ENCODE data around the gene SPRN. TPM values are rescaled to one million over a fixed set of nuclear protein-coding genes. Genes with fewer than 3 reads are reported as not detected.

The SPRN gene
- polyA plus RNA-seq, 1 experiment = 1.1 TPM

DNA sequence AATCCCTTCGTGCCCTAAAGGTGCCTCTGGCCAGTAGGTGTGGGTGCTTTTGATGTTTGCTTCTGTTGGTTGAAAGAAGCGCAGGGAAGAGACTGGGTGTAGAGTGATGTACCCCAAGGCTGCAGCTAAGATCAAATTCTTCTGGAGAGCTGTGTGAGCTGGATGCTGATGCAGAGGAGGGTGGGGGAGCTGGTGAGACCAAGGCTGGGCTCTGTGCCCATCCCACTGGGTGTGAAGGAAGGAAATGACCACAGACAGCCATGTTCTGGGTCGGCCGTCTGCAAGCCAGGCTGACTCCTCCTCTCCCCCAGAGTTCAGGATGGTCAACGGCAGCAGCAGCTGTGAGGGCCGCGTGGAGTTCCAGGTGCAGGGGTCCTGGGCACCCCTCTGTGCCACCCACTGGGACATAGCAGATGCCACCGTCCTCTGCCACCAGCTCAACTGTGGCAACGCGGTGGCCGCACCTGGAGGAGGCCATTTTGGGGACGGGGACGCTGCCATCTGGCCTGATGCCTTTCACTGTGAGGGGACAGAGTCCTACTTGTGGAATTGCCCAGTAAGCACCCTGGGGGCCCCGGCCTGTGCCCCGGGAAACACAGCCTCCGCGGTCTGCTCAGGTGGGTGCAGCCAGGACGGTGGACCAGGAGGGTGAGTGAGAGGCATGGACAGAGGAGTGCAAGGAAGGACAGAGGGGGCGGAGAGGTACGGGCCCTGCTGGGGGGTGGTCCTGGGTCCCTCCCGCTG, 34.5 kb upstream of the SPRN start:
- POLR2A ChIA-PET = interaction anchor here (0.5 kb wide), 1 partner anchor 57 kb away, joined by 4 read pairs; no protein-coding TSS in a partner anchor
- Histone ChIP-seq H3K9me3 (ENCODE audit: control insufficient read depth, insufficient read depth, low read length) (peaks cover 44% of the 10 kb centered on the region), H3K4me3 (ENCODE audit: low read depth, low read length) (no peak overlapping the region), H3K27ac (ENCODE audit: low read depth, low read length) (no peak overlapping the region), H3K27me3 (ENCODE audit: control insufficient read depth, insufficient read depth, low read length) (no peaks in the 10 kb centered on the region)
- CTCF ChIA-PET = no interaction called here
- no peak for TF ChIP-seq CTCF (IDR thresholded peaks at IDR 0.05; ENCODE audit: low read depth, low read length)
- DNase-seq (ENCODE audit: low read depth, low spot score) = no peak

DNA sequence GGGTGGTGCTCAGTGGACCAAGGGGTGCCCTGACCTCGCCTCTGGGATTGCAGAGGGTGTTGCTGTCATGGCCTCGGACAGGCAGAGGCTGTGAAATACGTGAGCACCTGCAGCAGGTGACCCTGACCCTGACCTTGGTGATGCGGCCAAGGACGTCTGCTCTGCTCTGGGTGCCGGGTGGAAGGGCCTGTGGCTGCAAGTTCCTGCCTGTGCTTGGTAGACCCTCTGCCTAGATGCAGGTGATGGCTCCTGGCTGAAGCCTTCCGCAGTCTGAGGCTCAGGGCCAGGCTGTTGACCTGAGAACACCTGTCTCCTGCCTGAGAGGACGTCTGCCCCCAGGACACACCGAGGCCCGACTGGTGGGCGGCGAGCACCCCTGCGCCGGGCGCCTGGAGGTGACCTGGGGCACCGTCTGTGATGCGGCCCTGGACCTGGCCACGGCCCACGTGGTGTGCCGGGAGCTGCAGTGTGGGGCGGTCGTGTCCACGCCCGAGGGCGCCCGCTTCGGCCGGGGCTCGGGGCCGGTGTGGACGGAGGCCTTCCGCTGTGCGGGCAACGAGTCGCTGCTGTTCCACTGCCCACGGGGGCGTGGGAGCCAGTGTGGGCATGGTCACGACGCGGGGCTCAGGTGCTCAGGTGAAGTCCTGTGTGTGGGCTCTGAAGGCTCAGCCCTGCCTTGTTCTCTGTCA, 33.7 kb upstream of the SPRN start:
- ChIA-PET CTCF (no interaction called here), POLR2A (no interaction called here)
- H3K4me3 ChIP-seq (ENCODE audit: low read depth, low read length) = no peak overlapping the region
- H3K27me3 ChIP-seq (ENCODE audit: control insufficient read depth, insufficient read depth, low read length) = no peaks in the 10 kb centered on the region
- TF ChIP-seq CTCF (IDR thresholded peaks at IDR 0.05; ENCODE audit: low read depth, low read length) = no peak
- H3K9me3 ChIP-seq (ENCODE audit: control insufficient read depth, insufficient read depth, low read length) = peaks cover 49% of the 10 kb centered on the region
- DNase-seq (ENCODE audit: low read depth, low spot score) = no peak
- no peak overlapping the region for H3K27ac ChIP-seq (ENCODE audit: low read depth, low read length)

- ChIA-PET POLR2A (no interaction called here), CTCF (no interaction called here)
Observed at GRCh38 chr10:133457100-133457841, 32.8 kb upstream of the SPRN start.

GRCh38 chr10:133456041-133456951, 31.9 kb upstream of the SPRN start:
- Histone ChIP-seq H3K4me3 (ENCODE audit: low read depth, low read length) (no peak overlapping the region), H3K27ac (ENCODE audit: low read depth, low read length) (no peak overlapping the region), H3K27me3 (ENCODE audit: control insufficient read depth, insufficient read depth, low read length) (no peaks in the 10 kb centered on the region), H3K9me3 (ENCODE audit: control insufficient read depth, insufficient read depth, low read length) (peaks cover 49% of the 10 kb centered on the region)
- CTCF ChIA-PET = no interaction called here
- POLR2A ChIA-PET = no interaction called here
- no peak for DNase-seq (ENCODE audit: low read depth, low spot score)
- no peak for TF ChIP-seq CTCF (IDR thresholded peaks at IDR 0.05; ENCODE audit: low read depth, low read length)

More at GRCh38 chr10:133457100-133457841, 32.8 kb upstream of the SPRN start:
- Histone ChIP-seq H3K9me3 (ENCODE audit: control insufficient read depth, insufficient read depth, low read length) (peaks cover 49% of the 10 kb centered on the region), H3K27me3 (ENCODE audit: control insufficient read depth, insufficient read depth, low read length) (no peaks in the 10 kb centered on the region), H3K4me3 (ENCODE audit: low read depth, low read length) (no peak overlapping the region), H3K27ac (ENCODE audit: low read depth, low read length) (no peak overlapping the region)
- no peak for TF ChIP-seq CTCF (IDR thresholded peaks at IDR 0.05; ENCODE audit: low read depth, low read length)
- DNase-seq (ENCODE audit: low read depth, low spot score) = no peak
